Fibroblast of skin of back (primary cell): ENCODE measurements around the gene CUL4A. TPM values are rescaled to one million over a fixed set of nuclear protein-coding genes. Genes with fewer than 3 reads are reported as not detected.
A peak's percentile ranks its signal among the peaks of the same experiment; 100 is the strongest.
"Not testable (repeated sequence)": the region's sequence is repeated elsewhere in the genome, so short reads cannot be mapped to it uniquely, and the experiment has no call there.

ENCODE experiments used
- DNase-seq: peaks from one replicate; pipeline ENCODE4 v3.0.0-alpha.2; 2013
- polyA plus RNA-seq, 2 experiments: library from polyadenylated mRNA; unstranded; fragments of 120-200 nt; gene quantifications; one replicate each; pipeline ENCODE4 v1.2.1, GENCODE V29; 2013; ENCODE audit not compliant: insufficient read length in 2 of 2

Gene CUL4A
- 85.9 TPM for polyA plus RNA-seq (2013, experiment 1 of 2; ENCODE audit: insufficient read length)
- polyA plus RNA-seq (2013, experiment 2 of 2; ENCODE audit: insufficient read length): 67.6 TPM

DNA sequence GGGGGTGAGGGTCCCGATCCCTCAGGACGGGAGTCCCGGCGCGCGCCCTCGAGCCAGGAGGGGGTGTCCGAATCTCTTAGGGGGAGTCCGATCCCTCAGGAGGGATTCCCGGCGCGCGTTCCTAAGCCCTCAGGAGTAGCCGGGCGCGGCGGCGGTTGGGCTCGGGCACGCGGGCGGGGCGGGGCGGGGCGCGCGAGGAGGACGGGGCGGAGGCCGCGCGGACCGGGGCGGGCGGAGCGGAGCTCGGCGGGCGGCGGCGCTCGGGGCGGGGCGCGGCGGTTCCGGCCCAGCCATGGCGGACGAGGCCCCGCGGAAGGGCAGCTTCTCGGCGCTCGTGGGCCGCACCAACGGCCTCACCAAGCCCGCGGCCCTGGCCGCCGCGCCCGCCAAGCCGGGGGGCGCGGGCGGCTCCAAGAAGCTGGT lies at the start of gene CUL4A:
Gene CUL4A (plus strand): TSS at position 278 of the 423 bp plus-strand sequence. CDS start 15 bp downstream, at position 293.
- DNase-seq: peak; percentile 85

DNA sequence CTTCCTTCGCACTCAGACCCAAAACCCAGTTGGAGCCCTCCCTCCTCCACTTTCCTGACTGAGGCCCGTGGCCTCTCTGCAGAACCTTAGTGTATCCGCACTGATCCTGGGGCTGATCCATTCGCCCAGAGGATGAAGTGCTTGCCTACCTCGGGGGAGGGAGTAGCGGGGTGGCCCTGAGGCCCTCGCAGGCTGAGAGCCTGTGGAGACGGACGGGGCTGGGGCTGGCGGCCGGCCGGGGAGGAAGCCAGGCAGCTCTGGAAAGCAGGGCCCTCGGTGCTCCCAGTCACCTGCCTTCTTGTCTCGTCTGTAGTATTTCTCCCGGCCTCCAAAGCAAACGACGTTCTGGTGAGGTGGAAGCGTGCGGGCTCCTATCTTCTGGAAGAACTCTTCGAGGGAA lies 49.7 kb upstream of the CUL4A start:
- DNase-seq: no peak

DNA sequence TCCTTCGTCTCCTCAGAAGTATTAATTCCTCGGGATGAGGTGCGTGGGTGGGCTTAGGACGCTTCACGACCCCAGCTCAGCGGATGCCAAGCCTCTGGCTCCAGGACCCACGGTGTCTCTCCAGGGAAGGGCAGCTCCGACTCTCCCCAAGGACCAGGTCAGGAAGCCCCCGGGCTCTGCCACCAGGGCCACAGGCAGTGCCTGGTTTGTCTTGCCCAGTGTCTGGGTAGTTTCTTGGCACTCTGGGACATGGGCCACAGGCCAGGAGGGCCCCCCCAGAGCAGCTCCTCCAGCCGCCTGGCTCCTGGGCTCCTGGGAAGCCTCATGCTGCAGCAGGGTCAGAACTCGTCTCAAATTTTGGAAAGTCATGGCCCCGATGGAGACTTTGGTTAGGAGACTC lies 48.4 kb upstream of the CUL4A start:
- DNase-seq: no peak

DNA sequence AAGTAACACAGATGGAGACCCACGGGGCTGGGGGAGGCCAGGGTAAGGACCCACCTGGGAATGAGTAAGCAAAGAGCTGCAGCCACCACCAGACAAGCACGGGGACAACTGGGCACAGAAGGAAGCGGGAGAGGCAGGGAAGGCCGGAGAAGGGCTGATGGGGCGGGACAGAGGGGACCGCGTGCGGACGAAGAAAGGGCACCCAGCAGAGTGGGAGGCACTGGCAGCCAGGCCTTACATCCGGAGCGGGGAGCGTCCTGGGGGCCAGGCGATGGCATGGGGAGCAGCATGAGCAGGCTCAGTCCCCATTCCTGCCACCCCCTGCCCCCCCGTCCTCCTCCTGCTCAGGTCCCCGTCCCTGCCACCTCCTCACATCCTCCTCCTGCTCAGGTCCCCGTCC lies 48.0 kb upstream of the CUL4A start:
- DNase-seq: no peak

DNA sequence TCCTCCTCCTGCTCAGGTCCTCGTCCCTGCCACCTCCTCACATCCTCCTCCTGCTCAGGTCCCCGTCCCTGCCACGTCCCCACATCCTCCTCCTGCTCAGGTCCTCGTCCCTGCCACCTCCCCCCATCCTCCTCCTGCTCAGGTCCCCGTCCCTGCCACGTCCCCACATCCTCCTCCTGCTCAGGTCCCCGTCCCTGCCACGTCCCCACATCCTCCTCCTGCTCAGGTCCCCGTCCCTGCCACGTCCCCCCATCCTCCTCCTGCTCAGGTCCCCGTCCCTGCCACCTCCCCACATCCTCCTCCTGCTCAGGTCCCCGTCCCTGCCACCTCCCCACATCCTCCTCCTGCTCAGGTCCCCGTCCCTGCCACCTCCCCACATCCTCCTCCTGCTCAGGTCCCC lies 47.4 kb upstream of the CUL4A start:
- not testable (repeated sequence) for DNase-seq

DNA sequence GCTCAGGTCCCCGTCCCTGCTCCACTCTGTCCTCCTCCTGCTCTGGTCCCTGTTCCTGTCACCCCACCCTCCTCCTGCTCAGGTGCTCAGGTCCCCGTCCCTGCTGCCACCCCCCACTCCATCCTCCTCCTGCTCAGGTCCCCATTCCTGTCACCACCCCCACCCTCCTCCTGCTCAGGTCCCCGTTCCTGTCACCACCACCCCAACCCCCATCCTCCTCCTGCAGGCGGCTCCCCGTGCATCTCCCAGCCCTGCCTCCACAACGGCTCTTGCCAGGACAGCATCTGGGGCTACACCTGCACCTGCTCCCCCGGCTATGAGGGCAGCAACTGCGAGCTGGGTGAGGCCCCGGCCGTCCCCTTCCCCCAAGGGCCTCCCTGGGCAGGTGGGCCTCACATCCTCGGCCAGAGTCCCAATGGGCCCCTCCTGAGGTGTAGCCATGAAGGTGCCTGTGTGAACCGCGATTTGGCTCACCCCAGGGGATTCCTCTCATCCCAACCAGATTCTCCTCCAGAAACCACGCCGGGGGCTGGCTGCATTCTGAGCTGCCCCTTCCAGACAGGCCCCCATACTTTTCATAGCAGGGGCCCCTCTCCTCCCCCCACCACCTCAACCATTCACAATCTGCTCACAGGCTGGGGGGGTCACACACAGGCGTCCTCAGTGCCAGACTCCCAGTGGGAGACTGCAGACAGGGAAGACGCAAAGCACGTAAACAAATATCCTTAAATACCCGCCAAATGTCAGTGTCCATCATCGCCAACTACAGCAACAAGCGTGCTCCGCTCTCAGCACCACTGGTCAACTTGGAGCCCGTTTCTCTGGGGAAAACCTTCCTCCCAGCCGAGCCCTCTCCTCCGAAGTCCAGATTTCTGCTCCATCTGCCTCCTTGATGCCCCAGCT lies 46.4 kb upstream of the CUL4A start:
- no peak for DNase-seq

DNA sequence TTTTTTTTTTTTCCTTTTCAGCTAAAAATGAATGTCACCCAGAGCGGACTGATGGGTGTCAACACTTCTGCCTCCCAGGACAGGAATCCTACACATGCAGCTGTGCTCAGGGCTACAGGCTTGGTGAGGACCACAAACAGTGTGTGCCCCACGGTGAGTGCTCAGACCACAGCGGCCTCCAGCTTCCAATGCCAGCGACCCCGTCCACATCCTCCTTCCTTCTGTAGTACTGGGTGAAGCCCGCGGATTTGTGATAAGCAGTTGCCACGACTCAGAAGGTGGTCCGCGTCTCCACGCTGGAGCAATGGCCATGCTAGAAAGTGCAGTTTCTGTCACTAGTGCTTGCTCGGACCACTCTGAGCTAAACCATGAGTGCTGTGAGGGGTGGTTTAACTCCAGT lies 44.9 kb upstream of the CUL4A start:
- no peak for DNase-seq

DNA sequence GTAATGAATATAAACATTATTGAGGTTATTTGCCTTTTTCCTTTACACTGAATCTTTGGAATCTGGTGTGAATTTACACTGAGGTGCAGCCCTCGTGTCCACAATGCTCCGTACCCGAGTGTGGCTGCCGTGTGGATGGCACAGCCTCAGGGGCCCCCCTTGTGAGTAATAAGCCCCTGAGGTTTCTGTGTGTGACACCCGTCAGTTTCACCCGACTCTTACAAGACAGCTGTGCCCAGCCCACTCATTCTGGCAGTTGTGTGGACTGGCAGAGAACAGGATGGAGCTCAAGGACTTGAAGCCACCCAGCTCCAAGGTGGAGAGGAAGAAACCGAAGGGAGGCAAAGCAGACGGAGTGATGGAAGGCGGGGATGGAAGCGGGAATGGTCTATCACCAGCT lies 43.1 kb upstream of the CUL4A start:
- DNase-seq: no peak

DNA sequence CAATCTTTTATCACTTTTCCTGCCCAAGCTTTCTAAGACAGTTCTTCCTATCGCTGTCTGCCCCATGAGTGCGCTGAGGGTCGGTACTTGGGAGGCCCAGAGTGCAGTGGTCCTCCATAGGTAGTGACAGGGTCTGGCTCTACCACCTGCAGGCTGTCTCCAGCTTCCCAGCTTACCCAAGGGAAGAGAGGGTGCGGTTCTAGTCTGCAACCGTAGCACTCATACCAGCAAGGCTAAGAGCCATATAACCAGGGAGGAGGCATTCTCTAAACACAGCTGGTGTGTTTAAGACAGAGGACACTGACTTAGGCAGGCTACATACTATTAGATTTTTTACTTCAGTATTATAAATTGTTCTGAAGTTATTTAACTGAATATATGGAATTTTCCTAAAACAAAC lies 42.7 kb upstream of the CUL4A start:
- no peak for DNase-seq

DNA sequence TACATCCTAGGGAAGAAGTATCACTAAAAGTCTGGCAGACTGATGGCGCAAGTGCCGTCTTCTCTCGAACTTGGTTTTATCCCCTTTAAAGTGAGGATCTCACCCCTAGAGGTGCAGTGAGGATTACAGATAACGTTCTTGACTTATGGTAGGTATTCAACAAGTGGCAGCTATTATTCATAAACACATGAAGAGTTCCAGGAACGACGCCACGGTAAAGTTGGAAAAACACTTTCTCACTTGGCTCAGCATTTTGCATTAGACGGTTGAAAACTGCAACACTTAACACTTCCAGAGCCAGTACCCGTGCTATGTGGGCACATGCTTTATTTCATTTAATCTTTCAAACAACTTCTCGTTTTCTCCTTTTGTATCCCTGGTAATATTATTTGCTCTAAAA lies 42.3 kb upstream of the CUL4A start:
- no peak for DNase-seq

DNA sequence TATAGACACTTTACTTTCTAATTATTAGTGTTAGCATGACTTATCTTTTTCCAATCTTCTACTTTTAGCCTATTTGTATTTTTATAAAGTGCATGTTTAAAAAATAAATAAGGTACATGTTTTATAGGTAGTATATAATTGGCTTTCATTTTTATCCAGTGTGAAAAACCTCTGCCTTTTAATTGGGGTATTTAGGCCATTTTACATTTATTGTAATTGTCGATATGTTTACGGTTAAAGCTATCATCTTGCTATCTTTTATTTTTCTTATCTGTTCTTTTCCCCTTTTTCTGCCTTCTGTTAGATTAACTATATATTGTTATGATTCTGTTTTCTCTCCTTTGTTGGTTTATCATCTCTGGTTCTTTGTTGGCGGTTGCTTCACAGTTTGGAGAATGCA lies 41.8 kb upstream of the CUL4A start:
- DNase-seq: no peak

DNA sequence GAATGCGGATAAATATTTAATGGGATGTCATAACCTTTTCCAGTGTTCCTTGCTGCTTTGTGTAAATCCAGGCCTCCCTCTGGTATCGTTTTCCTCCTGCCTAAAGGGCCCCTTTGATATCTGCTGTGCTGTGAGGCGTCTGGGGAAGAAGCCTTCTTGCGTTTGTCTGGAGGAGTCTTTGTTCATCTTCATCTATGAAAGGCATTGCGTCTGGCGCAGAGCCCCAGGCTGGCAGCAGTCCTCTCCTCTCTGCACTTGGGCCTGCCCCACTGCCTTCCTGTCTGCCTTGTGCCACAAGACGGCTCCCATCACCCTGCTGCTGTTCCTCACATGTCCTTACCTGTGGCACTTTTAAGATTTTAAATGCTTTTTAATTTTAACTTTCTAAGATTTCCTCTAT lies 41.2 kb upstream of the CUL4A start:
- DNase-seq: no peak

DNA sequence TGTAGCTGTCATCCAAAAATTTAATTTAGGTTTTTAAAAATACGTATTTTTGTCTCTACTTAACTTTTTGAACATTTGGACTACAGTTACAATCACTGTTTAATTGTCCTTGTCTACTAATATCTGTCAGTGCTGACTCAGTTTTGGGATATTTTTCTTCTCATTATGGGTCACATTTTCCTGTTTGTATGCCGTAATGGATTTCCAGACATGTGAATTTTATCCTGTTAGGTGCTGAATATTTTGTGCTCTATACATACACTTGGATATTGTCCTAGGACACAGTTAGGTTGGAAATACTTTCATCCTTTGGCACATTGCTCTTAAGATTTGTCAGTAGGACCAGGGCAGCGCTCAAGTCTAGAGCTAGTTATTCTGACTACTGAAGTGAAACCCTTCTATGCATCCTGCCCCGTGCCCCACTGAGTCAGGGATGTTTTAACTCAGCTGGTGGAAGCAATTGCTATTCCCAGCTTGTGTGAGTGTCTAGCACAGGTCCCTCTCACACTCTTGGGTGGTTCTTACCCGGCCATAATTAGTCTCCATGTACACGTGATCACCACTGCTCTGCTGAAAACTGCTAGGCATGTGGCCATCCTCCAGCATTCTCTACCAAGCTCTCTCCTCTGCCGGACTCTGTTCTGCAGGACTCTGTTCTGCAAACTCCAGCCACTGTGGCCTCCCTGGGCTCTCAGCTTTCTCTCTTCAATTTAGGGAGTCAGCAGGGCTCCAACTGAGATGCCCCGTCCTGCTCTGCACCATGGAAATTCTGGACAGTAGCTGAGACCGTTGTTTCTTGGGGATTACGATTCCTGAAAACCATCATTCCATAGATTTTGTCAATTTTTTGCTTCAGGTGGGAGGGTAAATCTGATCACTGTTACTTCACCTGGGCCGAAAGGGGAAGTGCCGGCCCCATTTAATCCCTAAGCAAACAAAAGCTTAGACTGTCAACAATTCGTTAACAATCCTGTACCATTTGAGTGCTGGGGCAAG lies 39.8 kb upstream of the CUL4A start:
- DNase-seq: no peak

DNA sequence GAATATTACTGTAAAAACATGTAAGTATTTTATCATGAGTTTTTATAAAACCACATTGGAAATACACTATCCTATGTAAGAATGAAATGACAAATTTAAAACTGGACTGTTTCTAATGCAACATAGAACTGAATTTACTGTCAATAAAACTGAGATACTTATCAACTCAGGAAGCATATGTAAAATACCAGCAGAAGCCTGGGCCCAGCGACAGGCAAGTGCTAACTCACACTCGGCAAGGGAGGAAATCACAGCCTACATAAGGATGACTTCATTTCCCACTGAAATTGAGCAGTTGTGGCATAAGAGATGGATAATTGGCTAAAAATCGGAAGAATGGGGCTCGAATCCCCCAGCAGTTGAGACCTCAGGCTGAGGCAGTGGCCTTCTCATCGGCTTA lies 38.9 kb upstream of the CUL4A start:
- DNase-seq: no peak

DNA sequence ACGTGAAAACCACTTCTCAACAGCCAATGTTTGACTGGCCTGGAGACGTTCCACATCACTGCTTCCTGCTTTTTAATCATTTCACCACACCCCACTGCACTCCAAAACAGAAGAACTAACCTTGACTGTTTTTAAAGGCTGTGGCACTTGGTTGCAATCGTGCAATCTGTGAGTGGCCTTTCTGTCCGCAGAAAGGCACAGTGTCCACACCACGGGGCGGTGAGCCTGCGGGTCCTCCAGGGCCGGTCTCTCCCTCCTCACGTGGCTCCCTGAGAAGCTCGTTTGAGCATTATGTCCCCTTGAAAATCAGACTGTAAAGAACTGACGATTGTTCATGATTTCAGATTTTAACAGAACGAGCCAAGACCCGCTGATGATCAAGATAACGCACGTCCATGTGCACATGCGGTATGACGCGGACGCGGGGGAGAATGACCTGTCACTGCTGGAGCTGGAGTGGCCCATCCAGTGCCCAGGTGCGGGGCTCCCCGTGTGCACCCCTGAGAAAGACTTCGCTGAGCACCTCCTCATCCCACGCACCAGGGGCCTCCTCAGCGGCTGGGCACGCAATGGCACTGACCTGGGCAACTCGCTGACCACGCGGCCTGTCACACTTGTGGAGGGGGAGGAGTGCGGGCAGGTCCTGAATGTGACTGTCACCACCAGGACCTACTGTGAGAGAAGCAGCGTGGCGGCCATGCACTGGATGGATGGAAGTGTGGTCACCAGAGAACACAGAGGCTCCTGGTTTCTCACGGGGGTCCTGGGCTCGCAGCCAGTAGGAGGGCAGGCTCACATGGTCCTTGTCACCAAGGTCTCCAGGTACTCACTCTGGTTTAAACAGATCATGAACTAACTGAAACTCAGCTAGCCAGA lies 37.9 kb upstream of the CUL4A start:
- DNase-seq: no peak

DNA sequence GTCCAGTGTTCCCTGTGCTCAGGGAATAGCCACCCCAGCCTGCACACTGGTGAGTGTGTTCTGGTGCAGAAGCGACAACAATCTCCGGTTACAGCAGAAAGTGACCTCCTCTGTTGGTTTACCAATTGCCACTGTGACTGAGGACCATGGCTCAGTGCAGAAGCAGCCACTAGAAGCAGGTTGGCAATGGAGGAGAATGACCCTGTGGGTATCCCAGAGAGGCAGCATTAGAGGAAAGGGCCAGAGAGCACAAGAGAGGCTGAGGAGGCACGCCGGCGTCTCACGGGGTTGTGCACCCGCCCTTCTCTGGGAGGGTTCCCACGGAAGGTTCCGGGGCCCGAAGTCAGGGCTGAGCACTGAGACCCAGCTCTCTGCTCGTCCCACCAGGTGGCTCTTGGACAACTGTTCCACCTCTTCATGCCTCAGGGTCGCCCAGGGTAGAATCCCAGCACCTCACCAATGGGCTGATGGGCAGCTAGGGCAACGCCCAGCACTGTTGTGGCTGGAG lies 36.9 kb upstream of the CUL4A start:
- DNase-seq: no peak

DNA sequence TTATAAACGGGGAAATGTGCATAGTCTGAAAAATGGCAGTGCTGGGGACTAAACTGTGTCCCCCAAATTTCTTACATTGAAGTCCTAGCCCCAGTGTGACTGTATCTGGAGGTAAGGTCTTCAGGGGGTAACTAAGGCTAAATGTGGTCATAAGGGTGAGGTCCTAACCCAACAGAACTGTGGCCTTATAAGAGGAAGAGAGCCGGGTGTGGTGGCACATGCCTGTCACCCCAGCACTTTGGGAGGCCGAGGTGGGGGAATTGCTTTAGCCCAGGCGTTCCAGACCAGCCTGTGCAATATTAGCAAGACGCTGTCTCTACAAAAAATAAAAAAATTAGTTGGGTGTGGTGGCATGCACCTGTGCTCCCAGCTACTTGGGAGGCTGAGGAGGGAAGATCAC lies 33.1 kb upstream of the CUL4A start:
- no peak for DNase-seq

DNA sequence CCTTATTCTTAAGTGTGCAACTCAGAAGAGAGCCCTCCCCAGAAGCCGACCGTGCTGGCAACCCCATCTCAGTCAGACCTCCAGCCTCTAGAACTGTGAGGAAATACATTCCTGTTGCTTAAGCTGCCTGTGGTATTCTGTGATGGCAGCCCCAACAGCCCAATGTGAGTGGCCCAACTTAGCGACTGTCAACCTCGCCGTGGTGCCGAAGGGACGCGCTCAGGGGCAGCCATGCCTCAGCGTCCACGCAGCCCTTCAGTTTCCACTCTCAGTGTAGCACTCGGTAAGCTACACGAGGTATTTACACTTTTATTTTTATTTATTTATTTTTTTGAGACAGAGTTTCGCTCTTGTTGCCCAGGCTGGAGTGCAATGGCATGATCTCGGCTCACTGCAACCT lies 32.6 kb upstream of the CUL4A start:
- DNase-seq: no peak

DNA sequence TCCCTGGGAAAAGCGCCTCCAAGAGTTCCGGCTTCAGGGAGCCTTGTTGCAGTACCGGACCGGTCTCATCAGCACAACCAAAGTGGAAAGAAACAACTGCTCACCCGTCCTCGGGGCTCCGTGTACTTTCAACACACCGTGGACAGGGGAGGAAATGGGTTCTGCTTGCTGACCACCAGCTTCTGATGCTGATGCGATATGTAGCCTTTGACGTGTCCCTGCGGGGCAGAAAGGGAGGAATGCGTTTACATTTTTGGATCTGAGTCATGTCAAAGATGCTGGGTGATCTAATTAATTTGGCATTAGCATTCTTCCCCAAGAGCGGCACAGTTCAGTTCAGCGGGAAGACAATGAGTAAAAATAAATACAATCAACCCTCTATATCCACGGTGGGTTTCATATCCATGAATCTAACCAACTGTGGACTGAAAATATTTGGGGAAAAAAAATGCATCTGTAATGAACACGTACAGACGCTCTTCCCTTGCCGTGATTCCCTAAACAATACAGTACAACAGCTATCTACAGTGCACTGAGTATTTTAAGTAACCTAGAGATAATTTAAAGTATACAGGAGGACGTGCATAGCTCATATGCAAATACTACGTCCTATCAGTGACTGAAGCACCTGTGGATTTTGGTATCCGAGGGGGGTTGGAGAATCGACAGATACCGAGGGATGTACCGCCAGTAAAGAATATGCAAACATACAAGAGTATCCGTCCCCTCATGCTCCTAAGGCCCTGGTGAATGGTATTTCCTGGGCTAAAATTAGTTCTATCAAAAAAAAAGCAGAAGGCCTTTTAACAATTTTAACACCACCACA lies 31.1 kb upstream of the CUL4A start:
- DNase-seq: peak; percentile 98

DNA sequence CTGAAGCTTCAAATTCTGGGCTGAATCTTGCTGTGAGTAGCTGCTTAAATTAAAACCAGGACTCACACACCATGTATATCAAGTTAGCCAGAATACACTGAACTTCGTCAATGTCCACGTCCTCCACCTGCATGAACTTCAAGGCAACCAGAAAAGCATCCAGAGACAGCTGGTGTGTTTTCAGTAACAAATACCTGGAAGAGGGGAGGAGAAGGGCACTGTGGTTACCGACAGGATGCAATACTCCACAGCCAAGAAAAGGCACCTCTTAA lies 30.6 kb upstream of the CUL4A start:
- DNase-seq: no peak
